Measurements from ENCODE around the gene FBXW2.
A peak's percentile ranks its signal among the peaks of the same experiment; 100 is the strongest.

The FBXW2 gene

DNA sequence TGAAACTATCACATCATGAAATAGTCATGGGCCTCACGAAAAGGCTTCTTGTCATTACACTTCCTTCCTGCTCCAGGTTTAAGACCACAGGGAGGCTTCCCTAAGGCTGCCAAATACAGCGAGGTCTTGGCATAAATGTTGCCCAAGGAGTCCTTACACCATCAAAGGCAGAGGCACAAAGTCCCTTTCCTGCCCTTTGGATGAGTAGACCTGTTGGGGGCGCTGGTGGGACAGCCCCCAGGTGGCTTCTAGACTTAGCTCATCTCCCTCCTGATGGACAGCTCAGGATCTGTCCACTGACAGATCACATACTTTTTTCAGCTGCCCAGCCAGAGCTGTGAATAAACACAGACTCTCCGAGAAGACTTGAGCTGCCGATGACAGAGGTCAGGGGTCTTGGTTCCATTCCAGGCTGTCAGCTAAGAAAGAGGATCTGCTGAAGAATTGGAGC lies 63.4 kb downstream of the FBXW2 start:
- peak overlapping the region; percentile 69 to 73 for H3K27ac ChIP-seq
- TF ChIP-seq CTCF (IDR thresholded peaks at IDR 0.05) = no peak
- no peak for DNase-seq (ENCODE audit: low spot score)
- H3K4me3 ChIP-seq = no peak overlapping the region

DNA sequence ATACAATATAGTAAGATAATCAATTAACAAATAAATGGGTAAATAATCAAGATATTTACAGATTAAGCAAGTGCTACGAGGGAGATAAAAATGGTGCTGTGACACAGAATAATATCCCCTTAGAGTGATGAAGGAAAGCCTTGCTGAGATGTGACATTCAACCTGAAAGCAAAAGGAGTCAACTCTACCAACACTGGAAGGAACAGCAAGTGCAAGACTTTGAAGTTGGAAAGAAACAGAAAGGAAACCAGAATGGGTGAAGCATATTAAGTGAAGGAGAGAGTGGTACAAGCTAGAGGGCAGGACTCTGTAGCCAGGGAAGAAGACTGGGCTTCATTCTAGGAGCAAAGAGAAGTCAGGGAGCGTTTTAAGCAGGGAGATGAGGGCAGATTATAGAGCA lies 66.7 kb downstream of the FBXW2 start:
- H3K4me3 ChIP-seq = no peak overlapping the region
- no peak overlapping the region for H3K27ac ChIP-seq
- DNase-seq (ENCODE audit: low spot score) = no peak
- no peak for TF ChIP-seq CTCF (IDR thresholded peaks at IDR 0.05)

GRCh38 chr9:120725907-120726306 lies 67.3 kb downstream of the FBXW2 start:
- H3K4me3 ChIP-seq = no peak overlapping the region
- H3K27ac ChIP-seq = no peak overlapping the region
- DNase-seq (ENCODE audit: low spot score) = no peak
- TF ChIP-seq CTCF (IDR thresholded peaks at IDR 0.05) = no peak

DNA sequence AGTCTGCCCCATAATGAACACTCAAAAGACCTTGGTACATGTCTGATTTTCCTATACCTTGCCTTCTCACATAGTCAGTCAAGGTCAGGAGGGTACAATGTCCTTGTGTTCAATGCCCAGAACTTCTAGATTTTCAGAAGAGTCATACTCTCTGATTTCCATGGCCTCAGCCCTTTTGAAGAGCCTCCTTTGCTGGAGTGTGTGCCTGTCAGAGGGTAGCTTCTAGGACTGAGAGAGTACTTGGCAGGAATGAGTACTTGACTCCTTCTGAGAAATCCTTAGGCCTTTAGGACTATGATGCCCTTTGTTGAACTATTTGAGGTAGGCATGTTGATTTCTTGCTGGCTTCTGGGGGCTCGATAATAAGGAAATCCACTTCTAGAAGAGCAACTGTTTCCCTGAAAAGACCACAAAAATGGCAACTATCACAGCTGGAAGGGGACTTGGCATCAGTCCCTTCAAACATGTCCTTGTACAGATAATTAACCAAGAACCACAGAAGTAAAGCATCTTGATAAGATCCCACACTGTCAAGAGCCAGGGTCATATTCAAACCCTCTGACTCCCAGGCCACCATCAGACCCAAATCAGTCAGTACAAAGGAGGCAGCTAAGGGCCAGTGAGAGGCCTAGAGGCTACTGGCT lies 68.3 kb downstream of the FBXW2 start:
- TF ChIP-seq CTCF (IDR thresholded peaks at IDR 0.05) = no peak
- Histone ChIP-seq H3K27ac (no peak overlapping the region), H3K4me3 (no peak overlapping the region)
- DNase-seq (ENCODE audit: low spot score) = no peak

DNA sequence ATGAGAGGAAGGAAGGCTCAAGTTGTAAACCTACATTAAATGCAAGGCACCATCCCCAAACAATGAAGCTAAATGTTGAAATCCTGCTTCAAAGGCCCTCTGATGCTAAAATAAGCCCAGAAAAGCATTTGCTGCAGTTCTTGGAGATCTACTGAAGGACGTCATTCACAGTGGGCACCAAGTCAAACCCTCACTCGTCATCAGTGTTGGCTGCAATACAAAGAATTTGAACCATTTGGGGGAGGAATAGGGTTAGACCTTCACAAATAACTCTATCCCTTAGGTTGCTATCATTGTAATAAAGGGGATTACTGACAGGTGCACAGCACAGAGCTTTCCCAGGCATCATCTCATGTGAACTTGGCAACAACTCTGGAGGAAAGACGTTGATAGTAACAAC lies 69.7 kb downstream of the FBXW2 start:
- peak; percentile 76 for DNase-seq (ENCODE audit: low spot score)
- Histone ChIP-seq H3K4me3 (no peak overlapping the region), H3K27ac (peak overlapping the region; percentile 62 to 71)
- TF ChIP-seq CTCF (IDR thresholded peaks at IDR 0.05) = no peak

DNA sequence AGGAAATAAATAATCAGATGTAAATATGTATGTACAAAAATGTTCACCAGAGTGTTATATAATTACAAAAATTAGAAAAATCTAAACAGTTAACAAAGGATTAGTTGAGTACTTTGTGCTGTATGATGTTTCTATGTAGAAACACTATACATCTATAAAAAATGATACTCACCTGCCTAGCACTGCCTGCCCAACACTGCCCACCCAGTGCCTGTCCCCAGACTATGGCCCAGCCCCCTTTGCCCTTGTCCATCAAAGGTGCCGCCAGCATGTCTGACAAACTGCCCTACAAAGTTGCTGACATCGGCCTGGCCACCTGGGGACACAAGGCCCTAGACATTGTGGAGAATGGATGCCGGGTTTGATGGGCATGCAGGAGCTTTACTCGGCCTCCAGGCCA lies 72.8 kb downstream of the FBXW2 start:
- no peak overlapping the region for H3K4me3 ChIP-seq
- no peak for DNase-seq (ENCODE audit: low spot score)
- TF ChIP-seq CTCF (IDR thresholded peaks at IDR 0.05) = no peak
- H3K27ac ChIP-seq = no peak overlapping the region

- no peak for TF ChIP-seq CTCF (IDR thresholded peaks at IDR 0.05)
- Histone ChIP-seq H3K4me3 (no peak overlapping the region), H3K27ac (no peak overlapping the region)
- DNase-seq (ENCODE audit: low spot score) = no peak
Measured at GRCh38 chr9:120718316-120718715, 74.9 kb downstream of the FBXW2 start.
